HepG2 (cell line): Measurements from ENCODE around the gene RAC3. TPM values are rescaled to one million over a fixed set of nuclear protein-coding genes. Genes with fewer than 3 reads are reported as not detected.

Experiments used
- BRD4 ChIP-seq: sonication (generic); formaldehyde crosslinking; IDR thresholded peaks from 2 replicates; pipeline ENCODE4 v1.4.0; 2020; ENCODE audit warnings: missing genetic modification reagents
- EED ChIP-seq: sonication (generic); formaldehyde crosslinking; IDR thresholded peaks from 2 replicates; pipeline ENCODE4 v1.5.0; 2020; ENCODE audit warnings: mild to moderate bottlenecking, missing genetic modification reagents
- NFIB ChIP-seq: sonication (generic); formaldehyde crosslinking; IDR thresholded peaks from 2 replicates; pipeline ENCODE4 v1.9.0; 2021; ENCODE audit warnings: missing genetic modification reagents, mild to moderate bottlenecking, borderline replicate concordance
- SATB2 ChIP-seq: sonication (generic); formaldehyde crosslinking; IDR thresholded peaks from 2 replicates; pipeline ENCODE4 v1.5.0; 2020; ENCODE audit warnings: missing genetic modification reagents
- ZC3H13 ChIP-seq: sonication (generic); formaldehyde crosslinking; IDR thresholded peaks from 2 replicates; pipeline ENCODE4 v1.8.1; 2023; ENCODE audit warnings: mild to moderate bottlenecking, missing genetic modification reagents, moderate library complexity
- ZNF143 ChIP-seq: sonication (generic); formaldehyde crosslinking; IDR thresholded peaks from 2 replicates; pipeline ENCODE4 v1.4.0; 2020; ENCODE audit warnings: missing genetic modification reagents
- polyA plus RNA-seq, 8 experiments: library from polyadenylated mRNA; depleted of rRNA in 3 of 8; stranded (reverse) in 7 of 8; unstranded in 1 of 8; fragments of >200 nt; fragmentation: Illumina TruSeq in 4 of 8; extraction: Trizol in 4 of 8; gene quantifications; 2 replicates each; pipeline versions ENCODE4 v1.2.1 to v1.2.3, GENCODE V29; 2011 to 2016; ENCODE audit warnings: low read depth in 4 of 8, missing spikeins in 1 of 8, mixed read lengths in 1 of 8; ENCODE audit not compliant: insufficient read depth in 1 of 8
- total RNA-seq, 5 experiments: library from RNA; depleted of rRNA; stranded (reverse); fragments of >200 nt; fragmentation: Illumina TruSeq; extraction: Trizol; gene quantifications; 2 replicates each; pipeline ENCODE4 v1.2.3, GENCODE V29; 2016; ENCODE audit warnings: low read depth in 1 of 5
- TF ChIP-seq, protein P1 (sequence below): sonication (generic); formaldehyde crosslinking; IDR thresholded peaks from 2 replicates; pipeline ENCODE4 v1.5.1; 2020; ENCODE audit warnings: mild to moderate bottlenecking, missing genetic modification reagents, moderate library complexity
- TF ChIP-seq, protein P2 (sequence below), 2 experiments: IDR thresholded peaks; 2 replicates each; pipeline ENCODE4 v1.6.1; 2011 to 2012; ENCODE audit warnings: low read length in 2 of 2, borderline replicate concordance in 1 of 2, low read depth in 1 of 2, mild to moderate bottlenecking in 1 of 2, moderate library complexity in 1 of 2
- TF ChIP-seq, protein P3 (sequence below): sonication (generic); formaldehyde crosslinking; IDR thresholded peaks from 2 replicates; pipeline ENCODE4 v1.4.0; 2020; ENCODE audit warnings: missing genetic modification reagents, mild to moderate bottlenecking, borderline replicate concordance

Gene RAC3
- total and polyA plus RNA-seq, 2 of the 13 experiments (the other 11 are each of a cell fraction or from before 2014, with no cell fraction given) = 10.5 to 21.3 TPM

DNA sequence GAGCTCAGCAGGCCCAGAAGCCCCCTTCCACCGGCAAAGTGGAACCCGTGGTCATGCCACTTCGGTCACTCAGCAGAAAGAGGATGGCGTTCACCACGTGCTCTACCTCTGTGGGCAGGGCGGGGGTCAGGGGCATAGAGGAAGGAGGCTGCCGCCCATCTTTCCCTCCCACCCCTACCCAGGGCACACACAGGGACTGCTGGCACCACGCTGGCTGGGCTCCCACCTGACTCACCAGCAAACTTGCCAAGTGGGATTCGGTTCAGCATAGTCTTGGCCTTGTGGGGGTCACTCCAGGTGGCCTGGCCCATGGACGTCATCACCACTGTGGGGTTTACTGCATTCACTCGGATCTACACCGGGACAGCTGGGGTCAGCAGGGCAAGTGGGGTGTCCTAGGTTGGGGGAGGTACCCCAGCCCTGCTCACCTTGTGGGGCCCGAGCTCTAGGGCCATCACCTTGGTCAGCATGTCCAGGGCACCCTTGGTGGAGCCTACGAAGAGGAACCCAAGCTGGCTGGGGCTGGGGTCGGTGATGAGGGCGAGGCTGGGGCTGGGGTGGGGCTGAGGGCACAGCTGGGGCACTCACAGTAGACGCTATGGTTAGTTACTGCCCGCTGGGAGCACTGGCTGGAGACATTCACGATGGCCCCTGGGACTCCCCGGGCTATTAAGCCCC, 4.6 kb downstream of the RAC3 start (continued):
- TF ChIP-seq, protein P1, sequence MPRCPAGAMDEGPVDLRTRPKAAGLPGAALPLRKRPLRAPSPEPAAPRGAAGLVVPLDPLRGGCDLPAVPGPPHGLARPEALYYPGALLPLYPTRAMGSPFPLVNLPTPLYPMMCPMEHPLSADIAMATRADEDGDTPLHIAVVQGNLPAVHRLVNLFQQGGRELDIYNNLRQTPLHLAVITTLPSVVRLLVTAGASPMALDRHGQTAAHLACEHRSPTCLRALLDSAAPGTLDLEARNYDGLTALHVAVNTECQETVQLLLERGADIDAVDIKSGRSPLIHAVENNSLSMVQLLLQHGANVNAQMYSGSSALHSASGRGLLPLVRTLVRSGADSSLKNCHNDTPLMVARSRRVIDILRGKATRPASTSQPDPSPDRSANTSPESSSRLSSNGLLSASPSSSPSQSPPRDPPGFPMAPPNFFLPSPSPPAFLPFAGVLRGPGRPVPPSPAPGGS = 0 out of 2 replicates have a peak, but pooled peaks have one; percentile 3
- no peak for TF ChIP-seq SATB2
- TF ChIP-seq EED (CRISPR knock-in tag) = 0 out of 2 replicates have a peak, but pooled peaks have one; percentile 63
- TF ChIP-seq NFIB (CRISPR knock-in tag) = peak; percentile 67; the same call in 1 of the 2 replicates
- TF ChIP-seq, protein P2, sequence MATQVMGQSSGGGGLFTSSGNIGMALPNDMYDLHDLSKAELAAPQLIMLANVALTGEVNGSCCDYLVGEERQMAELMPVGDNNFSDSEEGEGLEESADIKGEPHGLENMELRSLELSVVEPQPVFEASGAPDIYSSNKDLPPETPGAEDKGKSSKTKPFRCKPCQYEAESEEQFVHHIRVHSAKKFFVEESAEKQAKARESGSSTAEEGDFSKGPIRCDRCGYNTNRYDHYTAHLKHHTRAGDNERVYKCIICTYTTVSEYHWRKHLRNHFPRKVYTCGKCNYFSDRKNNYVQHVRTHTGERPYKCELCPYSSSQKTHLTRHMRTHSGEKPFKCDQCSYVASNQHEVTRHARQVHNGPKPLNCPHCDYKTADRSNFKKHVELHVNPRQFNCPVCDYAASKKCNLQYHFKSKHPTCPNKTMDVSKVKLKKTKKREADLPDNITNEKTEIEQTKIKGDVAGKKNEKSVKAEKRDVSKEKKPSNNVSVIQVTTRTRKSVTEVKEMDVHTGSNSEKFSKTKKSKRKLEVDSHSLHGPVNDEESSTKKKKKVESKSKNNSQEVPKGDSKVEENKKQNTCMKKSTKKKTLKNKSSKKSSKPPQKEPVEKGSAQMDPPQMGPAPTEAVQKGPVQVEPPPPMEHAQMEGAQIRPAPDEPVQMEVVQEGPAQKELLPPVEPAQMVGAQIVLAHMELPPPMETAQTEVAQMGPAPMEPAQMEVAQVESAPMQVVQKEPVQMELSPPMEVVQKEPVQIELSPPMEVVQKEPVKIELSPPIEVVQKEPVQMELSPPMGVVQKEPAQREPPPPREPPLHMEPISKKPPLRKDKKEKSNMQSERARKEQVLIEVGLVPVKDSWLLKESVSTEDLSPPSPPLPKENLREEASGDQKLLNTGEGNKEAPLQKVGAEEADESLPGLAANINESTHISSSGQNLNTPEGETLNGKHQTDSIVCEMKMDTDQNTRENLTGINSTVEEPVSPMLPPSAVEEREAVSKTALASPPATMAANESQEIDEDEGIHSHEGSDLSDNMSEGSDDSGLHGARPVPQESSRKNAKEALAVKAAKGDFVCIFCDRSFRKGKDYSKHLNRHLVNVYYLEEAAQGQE (IDR thresholded peaks at IDR 0.05; ENCODE audit: borderline replicate concordance in 1 of 2, low read depth in 1 of 2, low read length in 2 of 2) = no peak
- TF ChIP-seq, protein P3, sequence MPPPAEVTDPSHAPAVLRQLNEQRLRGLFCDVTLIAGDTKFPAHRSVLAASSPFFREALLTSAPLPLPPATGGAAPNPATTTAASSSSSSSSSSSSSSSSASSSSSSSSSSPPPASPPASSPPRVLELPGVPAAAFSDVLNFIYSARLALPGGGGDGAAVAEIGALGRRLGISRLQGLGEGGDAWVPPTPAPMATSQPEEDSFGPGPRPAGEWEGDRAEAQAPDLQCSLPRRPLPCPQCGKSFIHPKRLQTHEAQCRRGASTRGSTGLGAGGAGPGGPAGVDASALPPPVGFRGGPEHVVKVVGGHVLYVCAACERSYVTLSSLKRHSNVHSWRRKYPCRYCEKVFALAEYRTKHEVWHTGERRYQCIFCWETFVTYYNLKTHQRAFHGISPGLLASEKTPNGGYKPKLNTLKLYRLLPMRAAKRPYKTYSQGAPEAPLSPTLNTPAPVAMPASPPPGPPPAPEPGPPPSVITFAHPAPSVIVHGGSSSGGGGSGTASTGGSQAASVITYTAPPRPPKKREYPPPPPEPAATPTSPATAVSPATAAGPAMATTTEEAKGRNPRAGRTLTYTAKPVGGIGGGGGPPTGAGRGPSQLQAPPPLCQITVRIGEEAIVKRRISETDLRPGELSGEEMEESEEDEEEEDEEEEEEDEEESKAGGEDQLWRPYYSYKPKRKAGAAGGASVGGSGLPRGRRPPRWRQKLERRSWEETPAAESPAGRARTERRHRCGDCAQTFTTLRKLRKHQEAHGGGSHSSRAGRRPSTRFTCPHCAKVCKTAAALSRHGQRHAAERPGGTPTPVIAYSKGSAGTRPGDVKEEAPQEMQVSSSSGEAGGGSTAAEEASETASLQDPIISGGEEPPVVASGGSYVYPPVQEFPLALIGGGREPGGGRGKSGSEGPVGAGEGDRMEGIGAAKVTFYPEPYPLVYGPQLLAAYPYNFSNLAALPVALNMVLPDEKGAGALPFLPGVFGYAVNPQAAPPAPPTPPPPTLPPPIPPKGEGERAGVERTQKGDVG (CRISPR knock-in tag) = 0 out of 2 replicates have a peak, but pooled peaks have one; percentile 8
- 0 out of 2 replicates have a peak, but pooled peaks have one; percentile 40 for TF ChIP-seq BRD4
- peak; percentile 8; the same call in 1 of the 2 replicates for TF ChIP-seq ZNF143
- peak; percentile 43; the same call in 1 of the 2 replicates for TF ChIP-seq ZC3H13 (CRISPR knock-in tag)
